Esophagus muscularis mucosa (tissue), 2 donors: Measurements from ENCODE around the gene HID1.

ENCODE experiments used
- POLR2A ChIP-seq: fragments of 450-650 bp; IDR thresholded peaks from one replicate; pipeline ENCODE4 v1.6.1; 2017; ENCODE audit warnings: antibody characterized with exemption, moderate library complexity, mild to moderate bottlenecking, low read depth
- POLR2AphosphoS5 ChIP-seq, 2 donors: sonication (generic); formaldehyde crosslinking; IDR thresholded peaks; one replicate each; pipeline ENCODE4 v1.6.1; 2017; ENCODE audit warnings: antibody characterized with exemption in 2 of 2

- no peak for TF ChIP-seq POLR2A
- TF ChIP-seq POLR2AphosphoS5 (IDR thresholded peaks at IDR 0.05), result no peak
Measured at GRCh38 chr17:74917430-74917829, 55.1 kb downstream of the HID1 start.
